SK-N-SH (cell line): ENCODE data around the gene FGF18. TPM values are rescaled to one million over a fixed set of nuclear protein-coding genes. Genes with fewer than 3 reads are reported as not detected.

Experiments used
- CTCF ChIA-PET: fragments of 300-600, 350-600 bp; formaldehyde crosslinking; extraction: SDS; loops from one replicate; lab custom pipeline; 2021; lab: Yijun Ruan, JAX
- POLR2A ChIA-PET: fragments of 350-600 bp; sonication (Branson Sonifier 250); formaldehyde crosslinking; extraction: SDS; loops from one replicate; lab custom pipeline; 2020; ENCODE audit warnings: antibody characterized with exemption, inconsistent platforms; lab: Yijun Ruan, JAX
- DNase-seq: peaks from one replicate; pipeline ENCODE4 v3.0.0; 2012
- H2AFZ ChIP-seq: fragments of 200-600 bp; sonication (generic); 2 replicates; pipeline ENCODE4 v1.8.1; 2016; ENCODE audit warnings: antibody characterized with exemption, mild to moderate bottlenecking, low read depth
- H3F3A ChIP-seq: fragments of 200-600 bp; sonication (generic); replicated peaks from 2 replicates; pipeline ENCODE3; 2016; ENCODE audit warnings: antibody characterized with exemption, mild to moderate bottlenecking; ENCODE audit not compliant: insufficient read depth
- H3K27ac ChIP-seq, 2 experiments: fragments of 200-500 bp in 1 of 2; fragments of 200-600 bp in 1 of 2; sonication (Bioruptor generic) in 1 of 2; sonication (generic), shearing (Covaris generic) in 1 of 2; 2 replicates each; pipeline versions ENCODE4 v1.5.1 to v1.6.1; 2014 to 2016; ENCODE audit warnings: low read depth in 2 of 2, inconsistent platforms in 1 of 2, low read length in 1 of 2, mild to moderate bottlenecking in 1 of 2, mixed read lengths in 1 of 2
- H3K27me3 ChIP-seq: fragments of 200-600 bp; sonication (generic), shearing (Covaris generic); 2 replicates; pipeline ENCODE4 v1.6.1; 2016; ENCODE audit warnings: mixed run types; ENCODE audit not compliant: insufficient read depth
- H3K36me3 ChIP-seq, 2 experiments: fragments of 200-500 bp in 1 of 2; fragments of 200-600 bp in 1 of 2; sonication (Bioruptor generic) in 1 of 2; sonication (generic) in 1 of 2; replicated peaks in 1 of 2; 2 replicates each; pipeline versions ENCODE3 to v1.5.1; 2014 to 2016; ENCODE audit warnings: low read length in 1 of 2, mild to moderate bottlenecking in 1 of 2; ENCODE audit not compliant: insufficient read depth in 2 of 2, control insufficient read depth in 1 of 2
- H3K4me1 ChIP-seq, 2 experiments: fragments of 200-500 bp in 1 of 2; fragments of 200-600 bp in 1 of 2; sonication (Bioruptor generic) in 1 of 2; sonication (generic), shearing (Covaris generic) in 1 of 2; 2 replicates each; pipeline versions ENCODE4 v1.5.1 to v1.6.1; 2014 to 2016; ENCODE audit warnings: low read depth in 1 of 2, low read length in 1 of 2, mixed run types in 1 of 2; ENCODE audit not compliant: insufficient read depth in 2 of 2, control insufficient read depth in 1 of 2
- H3K4me2 ChIP-seq: fragments of 200-600 bp; sonication (generic), shearing (Covaris generic); 2 replicates; pipeline ENCODE4 v1.6.1; 2017; ENCODE audit warnings: mixed run types
- H3K4me3 ChIP-seq, 2 experiments: fragments of 200-500 bp in 1 of 2; fragments of 200-600 bp in 1 of 2; sonication (Bioruptor generic) in 1 of 2; sonication (generic), shearing (Covaris generic) in 1 of 2; 2 replicates each; pipeline versions ENCODE4 v1.5.1 to v1.8.1; 2014 to 2016; ENCODE audit warnings: low read depth in 2 of 2, inconsistent platforms in 1 of 2, low read length in 1 of 2, mild to moderate bottlenecking in 1 of 2, mixed read lengths in 1 of 2, moderate library complexity in 1 of 2
- H3K79me2 ChIP-seq: fragments of 200-600 bp; sonication (generic); 2 replicates; pipeline ENCODE4 v1.8.1; 2017; ENCODE audit warnings: mild to moderate bottlenecking; ENCODE audit not compliant: insufficient read depth
- H3K9ac ChIP-seq: fragments of 200-600 bp; sonication (generic); 2 replicates; pipeline ENCODE4 v1.6.1; 2017; ENCODE audit warnings: mixed run types
- H3K9me2 ChIP-seq: fragments of 200-600 bp; sonication (generic); 2 replicates; pipeline ENCODE4 v1.6.1; 2017; ENCODE audit warnings: mixed run types
- H3K9me3 ChIP-seq: fragments of 200-600 bp; sonication (generic); 2 replicates; pipeline ENCODE4 v1.6.1; 2017; ENCODE audit warnings: mixed run types, mild to moderate bottlenecking, moderate library complexity
- H4K20me1 ChIP-seq: fragments of 200-600 bp; sonication (generic); 2 replicates; pipeline ENCODE4 v1.6.1; 2017; ENCODE audit warnings: mild to moderate bottlenecking, mixed run types; ENCODE audit not compliant: insufficient read depth
- CHD2 ChIP-seq: fragments of 150-350 bp; IDR thresholded peaks from 2 replicates; pipeline ENCODE4 v1.6.1; 2018; ENCODE audit warnings: low read length; ENCODE audit not compliant: partially characterized antibody
- EP300 ChIP-seq, 2 experiments: IDR thresholded peaks; 2 replicates each; pipeline versions ENCODE4 v1.4.0 to v1.6.1; 2012; ENCODE audit warnings: borderline replicate concordance in 1 of 2, low read depth in 1 of 2, low read length in 1 of 2
- EZH2phosphoT487 ChIP-seq: fragments of 200-600 bp; sonication (generic); IDR thresholded peaks from 2 replicates; pipeline ENCODE4 v1.6.1; 2017; ENCODE audit warnings: low read depth, mixed run types, mild to moderate bottlenecking, antibody characterized with exemption, moderate library complexity, borderline replicate concordance
- GABPA ChIP-seq: IDR thresholded peaks from 2 replicates; pipeline ENCODE4 v1.4.0; 2012; ENCODE audit warnings: low read depth, mild to moderate bottlenecking
- MAX ChIP-seq: IDR thresholded peaks from 2 replicates; pipeline ENCODE4 v1.4.0; 2012; ENCODE audit warnings: low read depth
- MXI1 ChIP-seq: IDR thresholded peaks from 2 replicates; pipeline ENCODE4 v1.6.1; 2012; ENCODE audit warnings: mild to moderate bottlenecking, low read depth, low read length, improper control_type of control experiment
- PBX3 ChIP-seq: IDR thresholded peaks from 2 replicates; pipeline ENCODE4; 2012
- POLR2AphosphoS5 ChIP-seq: IDR thresholded peaks from 2 replicates; pipeline ENCODE4 v1.6.1; 2012; ENCODE audit warnings: low read depth, low read length
- RAD21 ChIP-seq: IDR thresholded peaks from 2 replicates; pipeline ENCODE4 v1.6.1; 2012; ENCODE audit warnings: mild to moderate bottlenecking, low read length
- RXRA ChIP-seq: IDR thresholded peaks from 2 replicates; pipeline ENCODE4 v1.4.0; 2012; ENCODE audit warnings: low read depth, mild to moderate bottlenecking, borderline replicate concordance
- SIN3A ChIP-seq: IDR thresholded peaks from 2 replicates; pipeline ENCODE4 v1.6.1; 2012; ENCODE audit warnings: low read depth, mild to moderate bottlenecking, low read length, moderate library complexity, borderline replicate concordance
- SMC3 ChIP-seq: IDR thresholded peaks from 2 replicates; pipeline ENCODE4 v1.6.1; 2012; ENCODE audit warnings: low read depth, low read length, improper control_type of control experiment
- TAF1 ChIP-seq: IDR thresholded peaks from 2 replicates; pipeline ENCODE4 v1.6.1; 2012; ENCODE audit warnings: low read depth, mild to moderate bottlenecking, low read length, moderate library complexity, borderline replicate concordance
- USF2 ChIP-seq: fragments of 150-350 bp; IDR thresholded peaks from 2 replicates; pipeline ENCODE4 v1.6.1; 2017; ENCODE audit warnings: antibody characterized with exemption, low read length, low read depth, borderline replicate concordance
- ZBTB33 ChIP-seq: IDR thresholded peaks from 2 replicates; pipeline ENCODE4 v1.4.0; 2012; ENCODE audit warnings: low read depth, borderline replicate concordance
- WGBS: methylation state at CpG from one replicate; pipeline ENCODE4 v1.1.6; 2017; ENCODE audit warnings: low lambda C conversion rate; 5-methylcytosine and 5-hydroxymethylcytosine counted together
- polyA plus RNA-seq, 3 experiments: library from polyadenylated mRNA; depleted of rRNA; stranded (reverse); fragments of >200 nt; gene quantifications; 2 replicates each; pipeline ENCODE4 v1.2.3, GENCODE V29; 2012

The FGF18 gene
- polyA plus RNA-seq, 1 of the 3 experiments (the other 2 are of a cell fraction), result 0.89 TPM

- 94% methylated on average over 14 of the region's 14 CpGs for WGBS
- no peak overlapping the region for H3K9ac ChIP-seq
Observed at GRCh38 chr5:171425596-171426244, 6.3 kb downstream of the FGF18 start.

More at GRCh38 chr5:171425596-171426244, 6.3 kb downstream of the FGF18 start:
- Histone ChIP-seq H3K4me2 (no peak overlapping the region), H3K4me3 (no peak overlapping the region), H3K79me2 (no peaks in the 10 kb centered on the region), H3K27me3 (no peaks in the 10 kb centered on the region), H2AFZ (no peak overlapping the region), H3K9me3 (no peaks in the 10 kb centered on the region), H4K20me1 (peaks cover 7% of the 10 kb centered on the region; the same call in 1 of the 2 replicates), H3F3A (no peaks in the 10 kb centered on the region), H3K9me2 (no peaks in the 10 kb centered on the region), H3K27ac (no peak overlapping the region), H3K4me1 (peaks cover 0 to 16% of the 10 kb centered on the region in 2 experiments; a peak in 1 of 4 replicates), H3K36me3 (no peaks in the 10 kb centered on the region)
- ChIA-PET POLR2A (interaction anchor here (0.7 kb wide), 1 partner anchor 286 kb away, joined by 3 read pairs; no protein-coding TSS in a partner anchor), CTCF (interaction anchor here (1.0 kb wide), 1 partner anchor 483 kb away, joined by 3 read pairs; no protein-coding TSS in a partner anchor)
- DNase-seq, result peak; percentile 18
- TF ChIP-seq USF2, result no peak
- TF ChIP-seq MXI1, result no peak
- no peak for TF ChIP-seq RAD21
- TF ChIP-seq PBX3, result no peak
- no peak for TF ChIP-seq CHD2
- no peak for TF ChIP-seq EP300 (IDR thresholded peaks at IDR 0.05; ENCODE audit: borderline replicate concordance in 1 of 2, low read depth in 1 of 2, low read length in 1 of 2)
- no peak for TF ChIP-seq EZH2phosphoT487
- TF ChIP-seq TAF1, result no peak
- TF ChIP-seq SIN3A, result no peak
- no peak for TF ChIP-seq GABPA
- TF ChIP-seq SMC3, result no peak
- no peak for TF ChIP-seq RXRA
- no peak for TF ChIP-seq ZBTB33
- TF ChIP-seq MAX, result no peak
- no peak for TF ChIP-seq POLR2AphosphoS5
